Liver (tissue), 3 donors: ENCODE results near the gene KCNT1.

Source experiments
- ATF3 ChIP-seq: IDR thresholded peaks from 2 replicates; pipeline ENCODE4 v1.6.1; 2016; ENCODE audit warnings: antibody characterized with exemption
- CTCF ChIP-seq: fragments of 150-350 bp; IDR thresholded peaks from 2 replicates; pipeline ENCODE4 v1.5.1; 2017; ENCODE audit warnings: improper control_type of control experiment, low read depth, low read length; ENCODE audit not compliant: missing input control
- EGR1 ChIP-seq, 2 donors: IDR thresholded peaks; 2 replicates each; pipeline ENCODE4 v1.6.1; 2016 to 2018; ENCODE audit warnings: antibody characterized with exemption in 2 of 2, low read depth in 2 of 2
- MAX ChIP-seq: IDR thresholded peaks from 2 replicates; pipeline ENCODE4 v1.6.1; 2016; ENCODE audit warnings: antibody characterized with exemption
- REST ChIP-seq: IDR thresholded peaks from 2 replicates; pipeline ENCODE4 v1.6.1; 2016; ENCODE audit warnings: antibody characterized with exemption, mild to moderate bottlenecking
- donor health status: healthy.
- donor health status: healthy.

GRCh38 chr9:135802876-135803419 is 101.0 kb downstream of the KCNT1 start:
- TF ChIP-seq CTCF, result no peak
- no peak for TF ChIP-seq EGR1 (IDR thresholded peaks at IDR 0.05; ENCODE audit: low read depth in 2 of 2)
- no peak for TF ChIP-seq ATF3
- no peak for TF ChIP-seq MAX
- TF ChIP-seq REST, result no peak
